ENCODE results near the gene DACT1. TPM values are rescaled to one million over a fixed set of nuclear protein-coding genes. Genes with fewer than 3 reads are reported as not detected.
"Not testable (repeated sequence)": the region's sequence is repeated elsewhere in the genome, so short reads cannot be mapped to it uniquely, and the experiment has no call there.

Gene DACT1, protein sequence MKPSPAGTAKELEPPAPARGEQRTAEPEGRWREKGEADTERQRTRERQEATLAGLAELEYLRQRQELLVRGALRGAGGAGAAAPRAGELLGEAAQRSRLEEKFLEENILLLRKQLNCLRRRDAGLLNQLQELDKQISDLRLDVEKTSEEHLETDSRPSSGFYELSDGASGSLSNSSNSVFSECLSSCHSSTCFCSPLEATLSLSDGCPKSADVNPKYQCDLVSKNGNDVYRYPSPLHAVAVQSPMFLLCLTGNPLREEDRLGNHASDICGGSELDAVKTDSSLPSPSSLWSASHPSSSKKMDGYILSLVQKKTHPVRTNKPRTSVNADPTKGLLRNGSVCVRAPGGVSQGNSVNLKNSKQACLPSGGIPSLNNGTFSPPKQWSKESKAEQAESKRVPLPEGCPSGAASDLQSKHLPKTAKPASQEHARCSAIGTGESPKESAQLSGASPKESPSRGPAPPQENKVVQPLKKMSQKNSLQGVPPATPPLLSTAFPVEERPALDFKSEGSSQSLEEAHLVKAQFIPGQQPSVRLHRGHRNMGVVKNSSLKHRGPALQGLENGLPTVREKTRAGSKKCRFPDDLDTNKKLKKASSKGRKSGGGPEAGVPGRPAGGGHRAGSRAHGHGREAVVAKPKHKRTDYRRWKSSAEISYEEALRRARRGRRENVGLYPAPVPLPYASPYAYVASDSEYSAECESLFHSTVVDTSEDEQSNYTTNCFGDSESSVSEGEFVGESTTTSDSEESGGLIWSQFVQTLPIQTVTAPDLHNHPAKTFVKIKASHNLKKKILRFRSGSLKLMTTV
- 10 to 100 TPM; 29.2 to 40.3 (median 35.1) TPM for polyA plus RNA-seq (ENCODE audit: insufficient read length in 4 of 4)

DNA sequence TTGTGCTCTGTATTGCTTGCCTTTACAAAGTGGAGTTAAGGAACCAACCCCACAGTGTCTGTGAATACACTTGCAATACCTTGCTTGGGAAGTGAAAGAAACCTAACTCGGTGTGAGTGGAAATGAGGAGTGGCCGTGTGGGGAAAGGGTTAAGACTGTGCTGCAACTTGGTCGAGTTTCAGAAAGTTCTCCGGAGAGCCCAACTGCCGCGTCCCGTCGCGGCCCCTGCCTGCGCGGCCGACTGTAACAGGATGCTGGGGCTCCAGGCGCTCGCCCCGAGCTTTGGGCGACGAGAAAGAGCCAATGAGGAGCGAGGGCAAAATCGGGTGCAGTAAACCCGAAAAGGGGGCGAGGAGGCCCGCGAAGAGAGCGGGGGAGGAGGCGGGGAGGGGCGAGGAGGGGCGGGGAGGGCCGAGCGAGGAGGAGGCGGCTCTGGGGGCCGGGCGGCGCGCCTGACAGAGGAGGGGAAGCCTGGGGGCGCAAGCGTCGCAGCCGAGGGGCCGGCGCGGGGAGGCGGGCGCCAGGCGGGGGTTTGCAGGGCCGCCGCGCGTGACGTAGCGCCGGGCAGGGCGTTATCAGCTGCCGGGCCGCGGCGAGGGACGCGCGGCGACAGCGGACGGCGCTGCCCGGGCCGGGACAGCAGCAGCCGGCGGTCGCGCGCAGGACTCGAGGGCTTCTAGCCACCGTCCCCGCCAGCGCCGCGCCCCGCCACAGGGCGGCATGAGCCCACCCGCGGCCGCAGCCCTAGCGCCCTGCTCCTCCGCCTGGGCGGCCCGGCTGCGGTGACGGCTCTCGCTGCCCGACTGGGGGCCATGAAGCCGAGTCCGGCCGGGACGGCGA lies at the start of gene DACT1:
DACT1 (plus strand) TSS at position 572 of the 840 bp plus-strand sequence; CDS start at position 813, 241 bp downstream.
- peak in 3 of 4 donors; percentile 68 to 77 (median 71) for DNase-seq (ENCODE audit: low read depth in 4 of 4, low spot score in 3 of 4)

DNA sequence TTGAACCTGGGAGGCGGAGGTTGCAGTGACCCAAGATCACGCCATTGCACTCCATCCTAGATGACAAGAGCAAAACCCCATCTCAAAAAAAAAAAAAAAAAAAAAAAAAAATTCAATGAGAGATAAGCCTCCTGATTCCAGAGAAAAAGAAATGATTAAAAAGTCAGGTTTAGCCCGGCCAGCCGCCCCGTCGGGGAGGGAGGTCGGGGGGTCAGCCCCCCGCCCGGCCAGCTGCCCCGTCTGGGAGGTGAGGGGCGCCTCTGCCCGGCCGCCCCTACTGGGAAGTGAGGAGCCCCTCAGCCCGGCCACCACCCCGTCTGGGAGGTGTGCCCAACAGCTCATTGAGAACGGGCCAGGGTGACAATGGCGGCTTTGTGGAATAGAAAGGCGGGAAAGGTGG lies 49.4 kb upstream of the DACT1 start:
- DNase-seq (ENCODE audit: low read depth in 4 of 4, low spot score in 3 of 4), result not testable (repeated sequence)

DNA sequence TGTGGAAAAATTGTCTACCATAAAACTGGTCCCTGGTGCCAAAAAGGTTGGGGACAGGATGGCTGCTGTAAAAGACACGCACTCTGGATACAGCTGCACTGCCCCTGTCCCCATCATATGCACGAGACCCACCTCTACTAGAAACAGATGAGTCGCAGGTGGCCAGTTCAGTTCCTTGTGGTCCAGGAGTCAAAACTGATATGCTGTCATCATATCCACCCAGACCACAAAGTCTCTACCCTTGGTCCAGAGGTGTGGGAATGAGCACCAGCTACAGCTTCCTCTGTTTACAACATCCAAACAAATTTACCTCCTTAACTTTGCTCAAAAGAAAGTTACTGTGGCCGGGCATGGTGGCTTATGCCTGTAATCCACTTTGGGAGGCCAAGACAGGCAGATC lies 43.8 kb upstream of the DACT1 start:
- DNase-seq (ENCODE audit: low read depth in 4 of 4, low spot score in 3 of 4), result no peak

DNA sequence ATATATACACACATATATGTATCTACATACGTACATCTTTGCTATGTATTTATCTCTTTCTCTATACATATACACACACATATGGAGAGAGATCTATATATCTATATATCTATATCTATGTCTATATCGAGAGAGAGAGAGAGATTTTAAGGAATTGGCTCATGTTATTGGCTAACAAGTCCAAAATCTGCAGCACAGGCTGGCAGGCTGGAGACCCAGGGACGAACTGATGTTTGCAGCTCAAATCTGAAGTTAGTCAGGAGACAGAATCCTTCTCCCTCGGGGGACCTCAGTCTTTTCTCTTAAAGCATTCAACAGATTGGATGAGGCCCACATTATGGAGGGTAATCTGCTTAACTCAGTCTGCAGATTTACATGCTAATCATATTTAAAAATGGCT lies 40.7 kb upstream of the DACT1 start:
- DNase-seq (ENCODE audit: low read depth in 4 of 4, low spot score in 3 of 4), result no peak

DNA sequence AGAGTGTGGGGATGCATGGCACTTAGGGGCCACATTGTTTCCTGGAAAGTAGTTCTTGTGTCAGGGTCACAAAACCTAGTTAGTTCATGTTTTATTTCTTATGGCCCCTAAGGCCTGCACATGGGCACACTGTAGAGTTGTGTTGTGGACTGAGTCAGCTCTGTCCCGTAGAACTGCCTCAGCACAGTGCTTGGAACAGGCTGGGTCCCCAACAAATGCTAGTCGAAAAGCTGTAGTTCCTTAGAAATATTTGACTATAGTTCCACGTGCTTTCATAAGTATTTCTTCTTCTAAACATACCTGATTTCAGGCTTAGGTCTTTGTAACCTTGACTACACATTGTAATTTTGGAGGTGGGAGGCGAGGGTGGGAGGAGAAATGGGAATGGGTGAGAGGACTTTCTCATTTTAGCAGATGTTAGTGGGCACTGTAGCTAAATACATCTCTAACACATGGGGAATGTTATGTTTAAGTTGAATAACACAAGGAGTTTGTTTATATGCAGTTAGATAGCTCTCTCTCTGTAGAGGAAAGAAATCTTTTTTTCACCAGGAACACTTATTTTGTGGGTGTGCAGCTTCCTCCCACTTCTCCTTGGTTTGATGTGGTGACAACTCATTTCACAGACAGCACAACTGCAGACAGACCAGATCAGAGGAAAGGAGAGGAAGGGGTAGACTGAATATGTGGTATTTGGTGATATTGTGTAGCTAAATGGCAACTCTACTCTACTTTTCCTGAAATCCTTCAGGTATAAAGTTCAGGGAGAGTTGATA lies 39.5 kb upstream of the DACT1 start:
- DNase-seq (ENCODE audit: low read depth in 4 of 4, low spot score in 3 of 4), result no peak

DNA sequence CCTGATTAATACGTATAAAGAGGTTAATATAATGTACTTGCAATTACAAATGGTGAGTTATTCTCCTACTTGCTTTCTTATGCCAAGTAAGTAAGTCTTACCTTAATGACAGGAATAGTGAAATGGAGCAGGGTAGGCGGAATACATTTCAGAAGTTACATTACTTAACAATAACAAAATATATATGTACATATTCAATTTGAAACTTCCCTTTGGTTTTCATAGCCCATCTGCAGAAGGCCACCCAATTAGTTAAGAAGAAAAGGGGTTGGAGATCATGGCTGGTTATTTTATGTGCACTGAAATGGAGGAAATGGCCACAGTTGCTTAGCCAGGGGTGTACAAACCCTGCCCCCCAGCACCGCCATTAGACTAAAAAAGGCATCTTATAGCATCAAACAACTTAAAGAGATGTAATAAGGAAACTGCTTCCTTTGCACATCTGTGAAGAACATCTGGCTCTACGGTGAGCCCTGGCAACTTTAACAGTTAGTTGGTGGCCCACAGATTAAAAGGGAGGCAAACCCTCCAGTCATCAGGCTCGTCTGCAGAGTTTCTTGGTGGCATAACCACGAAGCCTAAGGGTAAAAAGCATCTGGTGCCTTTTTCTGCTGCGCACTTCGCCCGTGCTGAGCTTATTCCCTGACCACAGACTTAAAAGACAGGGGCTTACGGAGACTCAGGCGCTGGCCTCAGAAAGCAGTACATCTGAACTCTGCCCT lies 38.8 kb upstream of the DACT1 start:
- no peak for DNase-seq (ENCODE audit: low read depth in 4 of 4, low spot score in 3 of 4)

DNA sequence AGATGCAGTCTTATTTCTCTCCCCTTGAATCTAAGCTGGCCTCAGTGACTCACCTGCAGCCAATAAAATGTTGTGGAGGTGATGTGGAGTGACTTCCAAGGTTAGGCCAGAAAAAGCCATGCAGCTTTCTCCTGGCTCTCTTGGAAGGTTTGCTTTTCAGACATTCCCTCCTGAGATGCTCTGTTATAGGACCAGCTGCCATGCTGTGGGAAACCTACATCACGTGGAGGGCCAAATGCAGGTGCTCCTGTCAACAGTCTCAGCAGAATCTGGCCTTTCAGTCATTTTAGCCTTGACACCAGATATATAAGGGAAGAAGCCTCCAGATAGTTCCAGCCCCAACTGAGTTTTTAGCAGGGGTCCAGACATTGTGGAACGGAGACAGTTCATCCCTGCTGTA lies 38.1 kb upstream of the DACT1 start:
- DNase-seq (ENCODE audit: low read depth in 4 of 4, low spot score in 3 of 4), result no peak

DNA sequence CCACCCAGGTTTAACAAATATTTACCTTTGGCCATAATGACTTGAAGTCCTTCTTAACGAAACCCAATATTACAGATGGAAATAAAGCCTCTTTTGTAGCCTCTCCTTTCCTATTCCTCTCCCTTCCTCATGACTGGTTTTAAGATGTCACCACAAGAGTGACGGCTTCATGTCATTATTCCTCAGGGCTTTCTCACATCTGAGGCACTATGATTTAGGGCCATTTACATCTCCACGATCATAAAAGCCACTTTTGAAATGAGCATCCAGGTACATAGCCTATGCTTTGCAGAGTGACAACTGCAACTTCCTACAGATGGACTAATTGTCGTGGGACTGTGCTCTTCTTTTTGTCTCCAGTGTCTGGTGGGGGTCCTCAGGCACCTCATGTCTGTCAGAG lies 32.3 kb upstream of the DACT1 start:
- no peak for DNase-seq (ENCODE audit: low read depth in 4 of 4, low spot score in 3 of 4)

DNA sequence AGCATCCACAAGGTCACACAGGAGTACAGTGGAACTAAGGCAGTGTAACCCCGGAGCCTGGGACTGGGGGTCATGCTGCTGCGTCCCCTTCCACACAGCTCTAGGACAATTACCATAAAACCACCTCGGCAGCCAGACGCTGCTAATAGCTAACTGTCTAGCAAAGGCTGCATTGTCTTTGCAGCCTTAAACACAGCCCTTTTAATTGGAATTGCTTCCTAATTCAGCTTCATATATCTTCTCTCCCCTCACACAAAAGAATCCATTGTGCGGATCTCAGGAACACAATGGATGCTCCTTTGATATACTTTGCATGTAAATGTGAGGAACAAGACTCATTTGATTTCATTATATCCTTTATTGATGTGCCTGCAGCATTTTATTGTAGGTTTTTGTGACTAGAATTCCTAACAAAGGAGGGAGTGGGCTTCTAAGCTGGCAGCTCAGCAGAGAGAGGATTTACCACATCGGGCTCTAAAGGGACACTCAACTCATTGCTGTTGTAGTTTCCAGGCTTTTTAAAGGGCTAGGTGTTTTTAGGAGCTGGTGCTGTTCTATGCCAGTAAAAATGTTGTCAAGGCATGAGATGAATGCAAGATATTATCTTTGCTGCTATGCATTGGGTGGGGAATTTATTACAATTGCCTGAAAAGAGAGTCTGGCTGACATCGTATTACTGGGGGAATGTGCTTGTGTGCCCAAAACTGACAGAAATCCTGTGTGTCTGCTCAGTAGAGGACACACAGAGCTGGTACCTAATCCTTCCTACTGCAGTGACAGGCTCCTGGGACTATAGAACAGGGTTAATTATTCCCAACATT lies 30.4 kb upstream of the DACT1 start:
- DNase-seq (ENCODE audit: low read depth in 4 of 4, low spot score in 3 of 4), result no peak

DNA sequence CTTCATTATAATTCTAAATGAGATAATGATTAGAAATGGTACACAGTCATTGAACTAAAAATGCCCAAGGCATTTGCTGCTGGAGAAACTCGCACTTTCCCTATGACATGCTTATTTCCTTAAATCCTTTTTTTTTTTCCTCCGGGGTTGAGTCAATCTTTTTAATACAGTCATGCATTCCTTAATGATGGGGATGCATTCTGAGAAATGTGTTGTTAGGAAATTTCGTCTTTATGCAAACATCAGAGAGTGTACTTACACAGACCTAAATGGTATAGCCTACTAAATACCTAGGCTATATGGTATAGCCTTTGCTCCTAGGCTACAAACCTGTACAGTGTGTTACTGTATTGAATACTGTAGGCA lies 29.8 kb upstream of the DACT1 start:
- no peak for DNase-seq (ENCODE audit: low read depth in 4 of 4, low spot score in 3 of 4)

DNA sequence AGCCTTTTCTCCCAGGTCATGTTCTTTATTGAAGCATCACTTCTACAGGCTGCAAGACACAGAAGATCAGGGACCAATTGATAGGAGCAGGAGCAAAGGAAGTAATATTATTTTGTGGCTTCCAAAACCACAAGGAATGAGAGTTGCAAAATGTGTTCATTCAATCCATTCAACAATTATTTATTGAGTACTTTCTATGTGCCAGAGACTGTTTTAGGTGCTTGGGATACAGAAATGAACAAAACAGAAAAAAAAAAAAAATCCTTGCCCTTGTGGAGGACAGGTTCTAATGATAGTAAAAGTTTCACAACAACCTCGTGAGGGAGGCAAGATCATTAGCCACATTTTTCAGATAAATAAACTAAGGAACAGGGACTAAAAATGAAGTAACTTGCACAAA lies 20.1 kb upstream of the DACT1 start:
- no peak for DNase-seq (ENCODE audit: low read depth in 4 of 4, low spot score in 3 of 4)

DNA sequence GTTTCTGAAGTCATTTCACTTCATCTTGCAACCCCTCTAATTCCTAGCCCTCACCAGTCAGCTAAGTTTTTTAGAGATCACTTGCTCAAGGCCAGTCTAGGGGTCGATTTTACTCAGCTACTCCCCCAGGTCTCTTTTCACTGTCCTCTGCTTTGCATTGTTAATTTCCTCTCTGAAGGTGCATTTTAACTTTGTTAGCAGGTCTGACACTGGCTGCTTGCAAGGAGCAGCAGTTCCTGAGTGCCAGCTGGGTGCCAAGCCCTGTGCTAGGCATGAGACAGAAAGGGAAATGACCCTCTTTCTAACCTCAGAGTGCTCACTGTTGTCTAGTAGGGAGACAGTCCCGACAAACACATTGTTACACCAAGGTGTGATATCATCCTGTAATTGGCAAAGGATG lies 17.8 kb upstream of the DACT1 start:
- no peak for DNase-seq (ENCODE audit: low read depth in 4 of 4, low spot score in 3 of 4)

DNA sequence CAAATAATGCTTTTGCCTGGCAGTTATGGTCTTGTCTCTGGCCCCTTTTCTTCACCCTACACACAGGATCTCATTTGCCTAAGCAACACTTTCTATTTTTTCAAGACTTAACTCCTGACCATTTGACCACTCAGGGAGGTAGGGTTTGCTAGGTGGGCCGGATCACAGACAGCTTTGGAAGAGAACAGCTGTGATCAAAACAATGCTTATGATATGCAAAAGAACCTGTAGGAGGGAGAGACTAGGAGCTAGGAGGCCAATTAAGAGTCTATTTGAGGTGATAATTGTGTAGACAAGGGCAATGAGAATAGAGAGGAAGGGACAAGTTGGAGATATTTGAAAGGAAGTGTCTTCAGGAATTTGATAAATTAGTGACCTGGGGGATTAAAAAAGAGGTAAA lies 12.3 kb upstream of the DACT1 start:
- DNase-seq (ENCODE audit: low read depth in 4 of 4, low spot score in 3 of 4), result no peak

DNA sequence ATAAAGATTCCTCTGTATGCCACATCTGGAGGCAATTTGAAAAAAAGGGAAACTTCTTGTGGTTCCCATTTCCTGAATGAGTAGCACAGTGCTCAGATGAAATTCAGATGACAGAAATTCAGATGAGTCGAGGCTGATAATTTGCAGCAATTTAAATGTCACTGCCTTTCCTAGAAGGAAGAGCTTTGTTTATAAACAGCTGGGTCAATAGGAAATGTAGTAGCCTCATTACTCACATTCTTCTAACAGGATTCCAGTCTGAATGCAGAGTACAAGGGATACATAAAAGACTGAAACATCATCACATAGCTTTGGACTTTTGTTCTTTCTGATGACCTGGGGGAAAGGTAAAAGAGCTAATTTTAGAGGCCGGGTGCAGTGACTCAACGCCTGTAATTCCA lies 11.3 kb upstream of the DACT1 start:
- no peak for DNase-seq (ENCODE audit: low read depth in 4 of 4, low spot score in 3 of 4)

DNA sequence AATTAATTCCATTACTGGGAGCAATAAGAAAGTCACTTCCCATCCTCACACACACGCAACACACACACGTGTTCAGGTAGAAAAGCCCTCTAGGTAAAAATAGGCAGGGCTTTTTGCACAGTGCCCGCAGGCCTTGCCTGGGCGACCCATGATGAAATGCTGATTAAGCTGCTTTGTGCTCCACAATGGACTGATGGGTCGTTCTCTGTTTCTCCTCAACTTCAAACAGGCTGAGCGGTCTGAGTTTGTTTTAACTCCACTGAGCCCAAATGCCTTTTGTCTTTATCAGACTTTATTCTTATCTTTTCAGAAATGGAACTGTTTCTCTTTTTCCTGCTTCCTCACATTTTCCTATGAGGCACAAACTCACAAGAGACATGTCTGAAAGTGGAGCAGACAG lies 9.4 kb upstream of the DACT1 start:
- DNase-seq (ENCODE audit: low read depth in 4 of 4, low spot score in 3 of 4), result no peak

DNA sequence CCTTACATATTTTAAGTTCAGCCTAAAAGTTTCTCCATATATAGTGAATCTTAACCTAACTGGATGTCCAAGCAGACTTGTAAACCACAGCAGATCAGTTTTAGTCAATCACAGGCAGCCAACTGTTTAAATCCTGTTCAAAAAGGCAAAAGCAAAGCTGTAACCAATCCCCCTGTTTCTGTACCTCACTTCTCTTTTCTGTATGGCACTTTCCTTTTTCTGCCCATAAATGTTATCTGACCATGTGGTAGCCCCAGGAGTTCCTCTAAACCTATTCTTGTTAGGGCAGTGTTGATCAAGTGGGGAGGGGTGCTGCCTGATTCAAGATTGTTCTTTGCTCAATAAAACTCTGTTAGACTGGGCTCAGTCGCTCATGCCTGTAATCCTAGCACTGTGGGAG lies 8.5 kb upstream of the DACT1 start:
- no peak for DNase-seq (ENCODE audit: low read depth in 4 of 4, low spot score in 3 of 4)

DNA sequence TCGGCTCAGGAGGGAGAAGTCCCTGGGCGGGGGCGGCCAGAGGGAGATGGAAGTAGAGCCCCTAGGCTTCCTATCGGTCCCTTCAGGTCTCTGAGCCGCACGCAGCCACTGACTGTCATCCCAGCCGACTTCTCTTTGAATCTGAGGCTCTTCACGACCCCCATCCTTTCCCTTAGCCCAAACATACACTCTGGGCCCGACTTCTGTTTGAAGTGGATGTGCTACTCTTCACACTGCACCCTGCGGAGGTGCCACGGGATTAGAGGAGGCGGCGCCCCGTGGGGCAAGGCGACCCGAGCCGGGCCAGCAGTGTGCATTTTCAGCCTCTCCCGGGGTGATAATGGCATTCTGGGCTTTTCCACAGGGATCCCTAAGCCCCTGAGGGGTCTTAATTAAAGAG lies 6.0 kb upstream of the DACT1 start:
- DNase-seq (ENCODE audit: low read depth in 4 of 4, low spot score in 3 of 4), result no peak

DNA sequence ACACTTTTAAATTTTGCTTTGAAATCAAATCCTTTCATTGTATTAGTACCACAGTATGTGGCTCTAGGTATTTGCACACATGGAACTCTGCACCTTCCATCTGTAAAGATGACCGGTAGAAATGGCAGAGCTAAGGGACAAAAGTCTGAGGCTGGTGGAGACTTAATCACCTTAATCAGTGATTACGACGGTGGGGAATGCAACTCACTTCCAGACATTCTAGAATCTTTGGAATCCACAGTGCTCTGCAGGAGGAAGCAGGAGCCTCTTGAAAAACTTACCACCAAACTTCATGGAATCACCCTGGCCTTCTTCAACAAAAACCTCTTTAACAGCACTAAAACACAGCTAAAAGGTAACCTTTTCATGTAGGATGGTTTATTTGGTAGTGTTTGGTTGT lies 3.9 kb upstream of the DACT1 start:
- no peak for DNase-seq (ENCODE audit: low read depth in 4 of 4, low spot score in 3 of 4)

Data from right renal pelvis (tissue), 4 donors.